Thyroid gland (tissue), 4 donors: ENCODE measurements around the gene L3MBTL4.

Source experiments
- CTCF ChIP-seq, 6 experiments: fragments of 200-600 bp in 3 of 6; fragments of 450-650 bp in 3 of 6; sonication (generic) in 3 of 6; IDR thresholded peaks; one replicate each; pipeline ENCODE4 v1.5.1; 2016 to 2019; ENCODE audit warnings: antibody characterized with exemption in 6 of 6, mild to moderate bottlenecking in 2 of 6, inconsistent platforms in 1 of 6, moderate library complexity in 1 of 6
- POLR2A ChIP-seq, 2 donors: fragments of 450-650 bp; IDR thresholded peaks; one replicate each; pipeline ENCODE4 v1.6.1; 2017; ENCODE audit warnings: antibody characterized with exemption in 2 of 2, mild to moderate bottlenecking in 2 of 2, moderate library complexity in 1 of 2

GRCh38 chr18:6330786-6331185, 83.9 kb downstream of the L3MBTL4 start:
- TF ChIP-seq CTCF (IDR thresholded peaks at IDR 0.05) (no peak), POLR2A (IDR thresholded peaks at IDR 0.05) (no peak)
